GM23338 (cell line): Measurements from ENCODE around the gene COPS2. TPM values are rescaled to one million over a fixed set of nuclear protein-coding genes. Genes with fewer than 3 reads are reported as not detected.

Experiments
- ATAC-seq: fragments of 200-7000 bp; cut with Tn5 transposase; 3 replicates; pipeline ENCODE4 v1.9.1; 2020
- DNase-seq: peaks from one replicate; pipeline ENCODE4 v3.0.0-alpha.2; 2015; ENCODE audit warnings: low spot score
- H2AFZ ChIP-seq: fragments of 200-600 bp; sonication (generic); 2 replicates; pipeline ENCODE4 v1.8.0; 2016; ENCODE audit warnings: antibody characterized with exemption, mild to moderate bottlenecking, moderate library complexity
- H3F3A ChIP-seq: fragments of 200-600 bp; sonication (generic); replicated peaks from 2 replicates; pipeline ENCODE4 v1.8.0; 2017; ENCODE audit warnings: antibody characterized with exemption, mixed run types, low read depth
- H3K27ac ChIP-seq: fragments of 200-600 bp; sonication (generic); 2 replicates; pipeline ENCODE4 v1.6.1; 2016; ENCODE audit warnings: low read depth
- H3K27me3 ChIP-seq: fragments of 200-600 bp; sonication (generic); 2 replicates; pipeline ENCODE4 v1.8.0; 2016; ENCODE audit warnings: mild to moderate bottlenecking, mixed run types, moderate library complexity; ENCODE audit not compliant: insufficient read depth
- H3K36me3 ChIP-seq: fragments of 200-600 bp; sonication (generic); 2 replicates; pipeline ENCODE4 v1.8.0; 2016; ENCODE audit warnings: mild to moderate bottlenecking; ENCODE audit not compliant: insufficient read depth
- H3K4me1 ChIP-seq: fragments of 200-600 bp; sonication (generic); 2 replicates; pipeline ENCODE4 v1.8.0; 2016; ENCODE audit warnings: mild to moderate bottlenecking, moderate library complexity; ENCODE audit not compliant: insufficient read depth
- H3K4me2 ChIP-seq: fragments of 200-600 bp; sonication (generic); 2 replicates; pipeline ENCODE4 v1.7.1; 2017; ENCODE audit warnings: mixed run types
- H3K4me3 ChIP-seq: fragments of 200-600 bp; sonication (generic); 2 replicates; pipeline ENCODE4 v1.6.1; 2016; ENCODE audit warnings: mixed run types
- H3K79me2 ChIP-seq: fragments of 200-600 bp; sonication (generic); replicated peaks from 2 replicates; pipeline ENCODE4 v1.8.0; 2017; ENCODE audit warnings: mild to moderate bottlenecking; ENCODE audit not compliant: insufficient read depth
- H3K9me2 ChIP-seq: fragments of 200-600 bp; sonication (generic); 2 replicates; pipeline ENCODE4 v1.8.0; 2017; ENCODE audit not compliant: insufficient read depth
- H4K20me1 ChIP-seq: fragments of 200-600 bp; sonication (generic); replicated peaks from 2 replicates; pipeline ENCODE4 v1.8.0; 2017; ENCODE audit warnings: mild to moderate bottlenecking; ENCODE audit not compliant: insufficient read depth
- H3K27ac Mint-ChIP-seq: 2 replicates; pipeline ENCODE4 v1.8.0; 2020; ENCODE audit warnings: inconsistent platforms, mild to moderate bottlenecking, moderate library complexity, mixed read lengths
- H3K27me3 Mint-ChIP-seq: 3 replicates; pipeline ENCODE4 v1.8.0; 2022; ENCODE audit warnings: low read depth, mild to moderate bottlenecking, moderate library complexity, mixed read lengths, inconsistent platforms; ENCODE audit not compliant: insufficient read depth, poor library complexity
- H3K36me3 Mint-ChIP-seq: 3 replicates; pipeline ENCODE4 v1.8.0; 2021; ENCODE audit warnings: low read depth, mild to moderate bottlenecking, inconsistent platforms, moderate library complexity, mixed read lengths
- H3K4me1 Mint-ChIP-seq: 3 replicates; pipeline ENCODE4 v1.8.0; 2020; ENCODE audit warnings: mild to moderate bottlenecking, inconsistent platforms, mixed read lengths
- H3K4me3 Mint-ChIP-seq: 3 replicates; pipeline ENCODE4 v1.8.0; 2021; ENCODE audit warnings: moderate library complexity, mild to moderate bottlenecking, inconsistent platforms, mixed read lengths
- H3K9me3 Mint-ChIP-seq: 3 replicates; pipeline ENCODE4 v1.8.0; 2020; ENCODE audit warnings: moderate library complexity, mild to moderate bottlenecking, inconsistent platforms, mixed read lengths
- CREB1 ChIP-seq: fragments of 250-450 bp; sonication (Bioruptor Pico); IDR thresholded peaks from 2 replicates; pipeline ENCODE4 v1.5.0; 2020; ENCODE audit warnings: low read depth, mild to moderate bottlenecking, moderate library complexity
- CTCF ChIP-seq, 2 experiments: fragments of 200-600 bp in 1 of 2; sonication (generic) in 1 of 2; conservative IDR thresholded peaks; 2 replicates each; pipeline versions ENCODE4 v1.5.1 to v1.6.1; 2016 to 2017; ENCODE audit warnings: antibody characterized with exemption in 2 of 2, low read depth in 2 of 2, mild to moderate bottlenecking in 2 of 2, moderate library complexity in 1 of 2
- ETS1 ChIP-seq: IDR thresholded peaks from 2 replicates; pipeline ENCODE4 v1.6.1; 2016; ENCODE audit warnings: antibody characterized with exemption
- EZH2 ChIP-seq: fragments of 200-600 bp; sonication (generic); IDR thresholded peaks from one replicate; pipeline ENCODE4 v1.8.0; 2017; ENCODE audit warnings: antibody characterized with exemption, mild to moderate bottlenecking, low read depth; ENCODE audit not compliant: unreplicated experiment
- EZH2phosphoT487 ChIP-seq: fragments of 200-600 bp; sonication (generic); IDR thresholded peaks from one replicate; pipeline ENCODE4 v1.8.1; 2018; ENCODE audit warnings: antibody characterized with exemption; ENCODE audit not compliant: unreplicated experiment
- JUNB ChIP-seq: IDR thresholded peaks from one replicate; pipeline ENCODE4 v1.6.1; 2016; ENCODE audit warnings: antibody characterized with exemption; ENCODE audit not compliant: unreplicated experiment
- NANOG ChIP-seq: IDR thresholded peaks from 2 replicates; pipeline ENCODE4 v1.6.1; 2016; ENCODE audit warnings: antibody characterized with exemption, borderline replicate concordance
- POLR2AphosphoS5 ChIP-seq: IDR thresholded peaks from 2 replicates; pipeline ENCODE4 v1.6.1; 2016; ENCODE audit warnings: antibody characterized with exemption, low read depth
- REST ChIP-seq: IDR thresholded peaks from one replicate; pipeline ENCODE4 v1.6.1; 2018; ENCODE audit warnings: antibody characterized with exemption; ENCODE audit not compliant: unreplicated experiment
- STAT1 ChIP-seq: IDR thresholded peaks from one replicate; pipeline ENCODE4 v1.6.1; 2016; ENCODE audit warnings: antibody characterized with exemption; ENCODE audit not compliant: unreplicated experiment
- ZNF114 ChIP-seq: fragments of 250-450 bp; sonication (Bioruptor Pico); IDR thresholded peaks from 2 replicates; pipeline ENCODE4 v1.5.0; 2020; ENCODE audit warnings: mild to moderate bottlenecking, moderate library complexity
- ZNF331 ChIP-seq: fragments of 250-450 bp; sonication (Bioruptor Pico); IDR thresholded peaks from 2 replicates; pipeline ENCODE4 v1.5.0; 2020; ENCODE audit warnings: low read depth, mild to moderate bottlenecking, moderate library complexity
- ZNF462 ChIP-seq: fragments of 250-450 bp; sonication (Bioruptor Pico); IDR thresholded peaks from 2 replicates; pipeline ENCODE4 v1.5.0; 2020; ENCODE audit warnings: mild to moderate bottlenecking, moderate library complexity
- polyA plus RNA-seq: library from polyadenylated mRNA; unstranded; fragments of >200 nt; fragmentation: Nextera tagmentation; extraction: Ambion mirVana; gene quantifications from 2 replicates; pipeline ENCODE4 v1.2.1, GENCODE V29; 2016
- total RNA-seq: library from RNA; depleted of rRNA; stranded (reverse); fragments of >200 nt; shearing (Covaris generic); gene quantifications from 2 replicates; pipeline ENCODE4 v1.2.3, GENCODE V29; 2014

COPS2 gene
- total and polyA plus RNA-seq, 2 experiments from 2014 or later, result 38.7 to 67.3 TPM

- H3K27ac ChIP-seq, result no peak overlapping the region
- H3K79me2 ChIP-seq, result peaks cover 19% of the 10 kb centered on the region; the same call in 1 of the 2 replicates
- H3K36me3 ChIP-seq, result no peaks in the 10 kb centered on the region
- peaks cover 5% of the 10 kb centered on the region for H3K4me1 ChIP-seq
- DNase-seq (no peak), ATAC-seq (no peak)
- no peak overlapping the region for H3K4me3 ChIP-seq
- Mint-ChIP-seq H3K27ac (no peak overlapping the region), H3K36me3 (peaks cover 21% of the 10 kb centered on the region), H3K4me1 (peaks cover 4% of the 10 kb centered on the region), H3K9me3 (peaks cover 14% of the 10 kb centered on the region; the same call in 2 of the 3 replicates), H3K27me3 (no peaks in the 10 kb centered on the region), H3K4me3 (no peak overlapping the region)
- H3F3A ChIP-seq, result no peaks in the 10 kb centered on the region
- no peaks in the 10 kb centered on the region for H3K27me3 ChIP-seq
- no peak for TF ChIP-seq ETS1
- no peak for TF ChIP-seq NANOG
- no peak for TF ChIP-seq JUNB
- no peak for TF ChIP-seq REST
- no peak for TF ChIP-seq CTCF (conservative IDR thresholded peaks at IDR 0.05; ENCODE audit: low read depth in 2 of 2)
- no peak for TF ChIP-seq ZNF462 (CRISPR knock-in tag)
- no peak for TF ChIP-seq ZNF331 (CRISPR knock-in tag)
- no peak for TF ChIP-seq CREB1
- no peak for TF ChIP-seq ZNF114
- TF ChIP-seq EZH2, result no peak
- no peak for TF ChIP-seq STAT1
- no peak for TF ChIP-seq EZH2phosphoT487
- no peak for TF ChIP-seq POLR2AphosphoS5
- H2AFZ ChIP-seq, result no peak overlapping the region
- H3K4me2 ChIP-seq, result no peak overlapping the region
- no peaks in the 10 kb centered on the region for H4K20me1 ChIP-seq
- H3K9me2 ChIP-seq, result no peaks in the 10 kb centered on the region
Measured at GRCh38 chr15:49174902-49175301, 19.5 kb upstream of the COPS2 start.
